Heart left ventricle (tissue), 13 donors: ENCODE measurements around the gene ATP6AP2.

Experiments
- POLR2A ChIP-seq, 2 donors: fragments of 450-650 bp; IDR thresholded peaks; one replicate each; pipeline ENCODE4 v1.6.1; 2017; ENCODE audit warnings: antibody characterized with exemption in 2 of 2, mild to moderate bottlenecking in 2 of 2, moderate library complexity in 2 of 2
- TF ChIP-seq, protein P1 (sequence below), 12 donors: fragments of 200-600 bp; sonication (generic) in 4 of 12; IDR thresholded peaks; one replicate each; pipeline versions ENCODE4 v1.5.0 to v1.8.0; 2018 to 2022; ENCODE audit warnings: antibody characterized with exemption in 12 of 12, mild to moderate bottlenecking in 5 of 12
- donor health status: ischemic (EF 13 %, LVEDD 7.1; RV severe dilation, severe dysfunction).
- donor health status: DM: no; HTN: yes; CAD: no.
- donor health status: DM: no; HTN: no; CAD: no.
- donor health status: ischemic (EF 25% LVEDD 6.9; RV normal size, moderate dysfunction).
- donor health status: ischemic (EF 25% LVEDD 5.7; RV mildly dilated, moderate dysfunction).
- donor health status: ischemic (EF 35%, LVEDD 5.7; RV mildly dilated, moderate dysfunction).
- donor health status: nonischemic (EF 11% LVEDD 7.7; RV severe dilation, severe dysfunction).
- donor health status: DM: yes; HTN: yes; CAD: no.
- donor health status: PGD.
- donor health status: ischemic (EF 29% LVEDD 5.4; RV normal size, mild dysfunction).
- donor health status: nonischemic (EF 23%, LVEDD 6.1; RV moderate dilation, normal function).

DNA sequence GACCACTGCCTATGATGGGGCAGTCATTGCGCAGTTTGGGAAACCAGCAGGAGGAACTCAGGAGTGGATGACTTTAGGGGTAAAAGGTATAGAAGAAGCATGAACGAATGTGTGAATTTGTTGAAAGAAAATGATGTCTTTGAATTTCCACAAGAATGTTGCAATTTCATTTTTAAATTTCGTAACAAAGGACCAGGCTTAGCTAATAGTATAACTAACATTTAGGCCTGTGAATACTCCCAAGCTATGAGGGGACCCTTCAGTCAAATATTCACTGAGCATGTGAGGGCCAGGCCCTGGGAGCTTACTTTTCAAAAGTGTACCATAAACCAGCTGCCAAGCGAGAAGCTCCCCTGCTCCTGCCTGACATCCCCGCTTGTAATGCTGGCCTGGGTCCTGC lies 47.7 kb downstream of the ATP6AP2 start:
- TF ChIP-seq POLR2A (IDR thresholded peaks at IDR 0.05) = no peak
- TF ChIP-seq, protein P1, sequence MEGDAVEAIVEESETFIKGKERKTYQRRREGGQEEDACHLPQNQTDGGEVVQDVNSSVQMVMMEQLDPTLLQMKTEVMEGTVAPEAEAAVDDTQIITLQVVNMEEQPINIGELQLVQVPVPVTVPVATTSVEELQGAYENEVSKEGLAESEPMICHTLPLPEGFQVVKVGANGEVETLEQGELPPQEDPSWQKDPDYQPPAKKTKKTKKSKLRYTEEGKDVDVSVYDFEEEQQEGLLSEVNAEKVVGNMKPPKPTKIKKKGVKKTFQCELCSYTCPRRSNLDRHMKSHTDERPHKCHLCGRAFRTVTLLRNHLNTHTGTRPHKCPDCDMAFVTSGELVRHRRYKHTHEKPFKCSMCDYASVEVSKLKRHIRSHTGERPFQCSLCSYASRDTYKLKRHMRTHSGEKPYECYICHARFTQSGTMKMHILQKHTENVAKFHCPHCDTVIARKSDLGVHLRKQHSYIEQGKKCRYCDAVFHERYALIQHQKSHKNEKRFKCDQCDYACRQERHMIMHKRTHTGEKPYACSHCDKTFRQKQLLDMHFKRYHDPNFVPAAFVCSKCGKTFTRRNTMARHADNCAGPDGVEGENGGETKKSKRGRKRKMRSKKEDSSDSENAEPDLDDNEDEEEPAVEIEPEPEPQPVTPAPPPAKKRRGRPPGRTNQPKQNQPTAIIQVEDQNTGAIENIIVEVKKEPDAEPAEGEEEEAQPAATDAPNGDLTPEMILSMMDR (IDR thresholded peaks at IDR 0.05) = no peak
